Ramos (cell line): ENCODE measurements around the gene LRRC1.

Experiments used
- in situ Hi-C: fragments of 300-500 bp; cut with MboI; formaldehyde crosslinking; loops from one replicate; pipeline ENCODE4 v1.14.3; 2022; ENCODE audit warnings: low sequenced_read_pairs; ENCODE audit not compliant: unreplicated experiment

The LRRC1 gene

DNA sequence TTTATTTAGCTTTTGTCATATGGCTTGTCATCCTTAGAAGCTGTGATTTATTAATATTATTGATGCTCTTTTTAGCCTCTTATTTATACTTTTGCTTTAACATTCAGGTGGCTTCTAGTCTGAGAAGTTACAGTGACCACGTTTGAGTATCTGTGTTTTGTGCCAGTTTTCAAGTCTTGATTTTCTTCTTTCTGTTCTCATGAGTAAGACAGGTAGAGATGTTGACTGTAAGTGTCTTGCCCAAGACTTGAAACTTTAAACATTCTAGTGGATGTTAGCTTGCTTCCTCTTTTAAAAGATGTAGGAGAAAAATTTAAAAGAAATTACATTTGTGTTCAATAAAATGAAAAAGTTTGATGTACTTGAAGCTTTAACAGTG lies 122.6 kb downstream of the LRRC1 start:
- in situ Hi-C loops = no loop called here

- in situ Hi-C loops = no loop called here
Observed at GRCh38 chr6:53918854-53919510, 124.2 kb downstream of the LRRC1 start.

DNA sequence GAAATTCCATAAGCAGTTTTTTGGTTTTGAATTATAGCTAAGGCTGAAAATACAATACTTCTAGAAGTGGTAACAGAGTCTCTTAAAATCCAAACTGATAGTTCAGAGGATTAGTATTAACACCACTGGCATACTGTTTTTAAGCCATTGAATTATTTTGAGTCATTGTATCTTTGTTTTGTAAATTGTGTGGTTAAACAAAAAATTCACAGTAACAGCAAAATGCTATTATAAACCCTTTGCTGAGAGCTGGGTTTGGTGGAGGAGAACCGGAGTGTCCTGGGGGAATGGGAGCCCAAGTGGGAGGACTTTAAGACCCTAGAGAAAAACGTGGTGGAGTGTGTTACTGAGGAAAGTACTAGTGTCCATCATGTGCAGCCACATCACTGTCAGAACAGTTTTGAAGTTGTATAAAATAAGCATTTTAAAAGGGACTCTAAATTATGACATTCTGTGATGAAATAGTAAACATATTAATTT lies 125.1 kb downstream of the LRRC1 start:
- in situ Hi-C loops = no loop called here

DNA sequence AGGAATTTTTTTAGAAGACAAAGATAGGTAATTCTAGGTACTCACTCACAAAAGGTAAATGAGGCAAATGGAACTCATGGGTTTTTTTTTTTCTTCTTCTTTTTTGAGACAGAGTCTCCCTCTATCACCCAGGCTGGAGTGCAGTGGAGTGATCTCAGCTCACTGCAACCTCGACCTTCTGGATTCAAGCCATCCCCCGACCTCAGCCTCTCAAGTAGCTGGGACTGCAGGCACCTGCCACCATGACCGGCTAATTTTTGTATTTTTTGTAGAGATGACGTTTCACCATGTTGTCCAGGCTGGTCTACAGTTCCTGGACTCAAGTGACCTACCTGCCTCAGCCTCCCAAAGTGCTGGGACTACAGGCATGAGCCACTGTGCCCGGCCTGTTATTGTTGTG lies 126.1 kb downstream of the LRRC1 start:
- in situ Hi-C loops = no loop called here

- in situ Hi-C loops = no loop called here
Observed at GRCh38 chr6:53921639-53922038, 126.8 kb downstream of the LRRC1 start.

DNA sequence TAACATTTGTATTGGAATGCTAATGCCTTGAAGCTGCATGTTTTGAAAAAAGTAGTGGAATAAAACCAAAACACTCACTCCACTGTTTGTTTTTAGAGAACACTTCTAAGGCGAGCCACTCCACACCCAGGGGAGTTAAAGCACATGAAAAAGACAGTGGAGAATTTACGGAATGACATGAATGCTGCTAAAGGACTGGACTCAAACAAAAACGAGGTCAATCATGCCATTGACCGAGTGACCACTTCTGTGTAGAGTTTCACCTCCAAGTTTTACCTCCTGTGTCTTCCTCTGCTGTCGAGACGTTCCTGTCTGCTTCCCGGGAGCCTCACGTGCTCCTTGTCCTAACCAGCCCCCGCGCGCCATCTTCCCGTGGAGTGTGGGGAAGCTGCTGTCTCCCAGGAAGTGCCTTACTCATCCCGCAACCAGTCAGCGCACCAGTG lies 127.8 kb downstream of the LRRC1 start:
- in situ Hi-C loops = no loop called here

DNA sequence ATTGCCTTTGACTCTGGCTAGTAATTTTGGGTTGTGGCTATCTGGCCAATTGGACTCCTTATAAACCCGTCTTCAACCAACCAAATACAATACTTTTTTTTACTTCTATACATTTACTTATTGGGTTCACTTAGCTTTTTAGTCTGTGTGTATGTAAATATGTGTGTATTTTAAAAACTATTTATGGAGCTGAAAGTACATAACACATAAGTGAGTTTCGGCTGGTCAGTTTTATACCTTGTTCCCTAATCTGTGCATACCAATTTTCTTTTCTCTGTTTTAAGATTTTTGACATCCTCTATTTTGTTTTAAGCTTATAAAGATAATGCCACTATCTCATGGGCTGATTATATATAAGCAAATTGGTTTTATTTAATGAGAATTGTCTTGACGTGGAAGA lies 129.5 kb downstream of the LRRC1 start:
- in situ Hi-C loops = no loop called here

- in situ Hi-C loops = no loop called here
Observed at GRCh38 chr6:53924821-53925422, 130.1 kb downstream of the LRRC1 start.

- in situ Hi-C loops = no loop called here
Observed at GRCh38 chr6:53925891-53926290, 131.1 kb downstream of the LRRC1 start.

DNA sequence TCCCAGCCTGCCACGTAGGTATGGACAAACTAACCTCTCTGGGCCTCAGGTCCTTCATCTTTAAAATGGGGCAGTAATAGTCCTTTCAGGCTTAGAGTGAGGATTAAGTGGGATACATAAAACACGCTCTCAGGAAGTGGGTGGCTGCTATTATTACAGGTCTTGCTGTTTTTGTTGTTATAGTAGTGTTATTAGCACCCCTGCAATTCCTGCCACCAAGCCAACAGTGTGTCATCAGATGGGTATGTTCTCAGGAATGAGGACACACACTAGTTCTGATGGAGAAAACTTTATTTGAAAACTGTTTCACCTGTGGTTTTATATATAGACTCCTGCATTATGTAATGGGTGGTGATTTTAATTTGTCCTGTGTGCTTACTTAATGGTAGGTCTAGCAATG lies 131.7 kb downstream of the LRRC1 start:
- in situ Hi-C loops = no loop called here

DNA sequence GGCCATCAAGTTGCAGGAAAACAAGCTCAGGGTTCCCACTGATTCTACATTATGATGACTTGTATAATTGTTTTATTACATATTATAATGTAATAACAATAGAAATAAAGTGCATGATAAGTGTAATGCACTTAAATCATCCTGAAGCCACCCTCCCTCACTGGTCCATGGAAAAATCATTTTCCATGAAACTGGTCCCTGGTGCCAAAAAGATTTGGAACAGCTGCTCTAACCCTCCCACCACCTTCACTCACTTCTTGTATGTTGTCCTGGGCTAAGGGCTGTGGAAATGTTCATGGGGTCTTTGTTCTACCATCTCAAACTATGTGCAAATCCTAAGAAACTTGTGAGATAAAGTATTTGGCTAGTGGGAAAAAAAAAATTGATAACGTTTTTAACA lies 133.8 kb downstream of the LRRC1 start:
- in situ Hi-C loops = no loop called here

DNA sequence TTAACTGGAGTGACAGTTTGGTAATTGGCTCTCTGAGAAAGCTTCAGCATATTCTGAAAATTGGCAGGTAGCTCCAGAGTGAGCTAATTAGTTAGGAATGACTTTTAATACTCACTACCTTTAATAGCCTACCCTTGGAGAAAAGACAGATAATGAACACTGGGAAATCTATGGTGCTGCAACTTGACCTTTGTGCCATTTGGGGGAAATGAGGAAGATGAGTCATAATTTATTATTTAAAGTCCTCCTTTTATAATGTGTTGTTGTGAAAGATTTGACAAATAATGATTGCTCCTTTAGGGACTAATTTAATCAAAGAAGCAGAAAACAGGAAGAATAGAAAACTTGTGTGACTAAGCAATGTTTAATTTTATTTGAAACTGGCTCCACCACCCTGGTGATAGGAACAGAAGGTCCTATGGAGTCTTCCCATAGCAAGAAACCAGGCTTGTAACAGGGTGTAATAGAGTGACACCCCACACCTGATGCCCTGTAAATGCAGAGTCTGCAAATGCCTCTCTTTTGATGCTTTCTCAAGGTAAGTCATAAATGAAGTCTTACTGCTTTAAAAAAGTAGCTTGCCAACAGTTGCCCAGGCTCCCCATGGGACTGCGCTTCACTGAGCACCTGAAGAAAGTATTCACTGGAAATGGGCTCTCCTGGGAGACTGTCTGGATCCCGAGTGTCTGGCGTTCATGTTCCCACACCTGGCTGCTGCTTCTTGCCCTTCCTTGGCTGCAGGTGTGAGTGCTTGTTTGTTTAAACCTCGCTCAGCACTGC lies 134.4 kb downstream of the LRRC1 start:
- in situ Hi-C loops = no loop called here

GRCh38 chr6:53929821-53930120 lies 135.0 kb downstream of the LRRC1 start:
- in situ Hi-C loops = no loop called here

- in situ Hi-C loops = no loop called here
Observed at GRCh38 chr6:53930330-53930729, 135.5 kb downstream of the LRRC1 start.

- in situ Hi-C loops = no loop called here
Observed at GRCh38 chr6:53931086-53931485, 136.3 kb downstream of the LRRC1 start.

DNA sequence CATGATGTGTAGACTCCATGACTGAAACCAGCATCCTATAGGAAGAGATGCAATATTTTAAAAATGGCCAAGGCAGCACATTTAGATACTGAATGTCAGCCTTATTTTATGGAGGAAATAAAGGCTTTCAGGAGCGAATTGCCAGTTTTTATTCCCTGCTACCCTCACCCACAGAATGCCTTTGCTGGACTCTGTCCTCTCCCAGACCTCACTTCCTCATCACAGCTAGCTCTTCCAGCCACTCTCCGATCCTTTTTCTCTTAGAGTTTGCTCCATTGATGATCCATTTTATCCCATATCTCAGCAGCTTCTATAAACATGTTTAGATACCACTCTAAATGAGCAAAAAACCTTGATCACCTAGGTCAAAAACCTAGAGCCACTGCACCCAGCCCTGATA lies 137.7 kb downstream of the LRRC1 start:
- in situ Hi-C loops = no loop called here

GRCh38 chr6:53934023-53934422 lies 139.2 kb downstream of the LRRC1 start:
- in situ Hi-C loops = no loop called here

DNA sequence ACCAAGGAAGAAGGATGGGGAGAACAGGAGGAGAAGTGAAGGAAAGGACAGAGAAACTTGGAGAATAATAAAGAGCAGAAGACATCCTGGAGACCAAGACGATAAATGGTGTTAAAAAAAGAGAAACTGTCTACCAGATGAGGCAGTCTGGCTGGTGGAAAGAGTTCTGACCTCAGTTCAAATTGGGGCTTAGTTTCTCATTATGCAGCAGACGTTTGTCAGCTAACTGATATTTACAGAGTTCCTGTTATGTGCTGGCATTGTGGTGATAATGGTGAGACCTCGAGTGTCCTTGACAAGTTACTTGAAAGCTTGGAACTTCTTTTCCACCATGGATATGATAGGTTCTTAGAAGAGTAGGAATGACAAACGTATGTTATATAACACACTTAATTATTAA lies 142.7 kb downstream of the LRRC1 start:
- in situ Hi-C loops = no loop called here

- in situ Hi-C loops = no loop called here
Observed at GRCh38 chr6:53938810-53939209, 144.0 kb downstream of the LRRC1 start.

DNA sequence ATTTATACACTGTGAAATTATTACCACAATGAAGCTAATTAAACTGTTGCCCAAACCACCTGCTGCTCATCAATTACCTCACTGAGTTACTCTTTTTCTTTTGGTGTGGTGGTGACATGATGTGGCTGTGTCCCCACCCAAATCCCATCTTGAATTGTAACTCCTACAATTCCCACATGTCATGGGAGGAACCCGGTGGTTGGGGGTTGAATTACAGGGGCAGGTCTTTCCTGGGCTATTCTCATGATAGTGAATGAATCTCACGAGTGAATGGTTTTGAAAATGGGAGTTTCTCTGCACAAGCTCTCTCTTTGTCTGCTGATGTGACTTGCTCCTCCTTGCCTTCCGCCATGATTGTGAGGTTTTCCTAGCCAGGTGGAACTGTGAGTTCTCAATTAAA lies 145.0 kb downstream of the LRRC1 start:
- in situ Hi-C loops = no loop called here

GRCh38 chr6:53943395-53943794 lies 148.6 kb downstream of the LRRC1 start:
- in situ Hi-C loops = no loop called here

DNA sequence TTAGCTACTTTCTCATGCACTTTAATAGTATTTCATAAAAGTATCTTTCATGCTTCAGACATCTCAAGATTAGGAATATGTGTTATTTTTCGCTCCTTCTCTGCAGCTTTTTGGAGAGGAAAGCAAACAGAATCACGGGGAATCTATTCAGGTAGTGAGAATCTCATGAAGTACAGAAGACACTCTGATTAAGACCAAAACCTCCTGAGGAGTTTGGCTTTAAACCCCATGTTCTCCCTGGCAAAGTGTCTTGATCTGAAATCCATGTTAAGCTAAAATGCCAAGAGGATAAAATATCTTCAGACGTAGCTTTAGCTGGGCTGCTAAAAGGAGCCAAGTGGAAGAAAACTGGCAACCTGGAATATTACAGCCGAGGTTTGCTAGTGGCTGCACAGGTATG lies 149.3 kb downstream of the LRRC1 start:
- in situ Hi-C loops = no loop called here
